GM12892 (cell line): ENCODE results near the gene INPP5K.

Experiments used
- POLR2A ChIP-seq: IDR thresholded peaks from 2 replicates; pipeline ENCODE4 v1.6.1; 2011; ENCODE audit warnings: low read depth, low read length, control low read depth
- POLR2AphosphoS5 ChIP-seq: IDR thresholded peaks from 2 replicates; pipeline ENCODE4 v1.6.1; 2011; ENCODE audit warnings: low read depth, low read length, control low read depth

GRCh38 chr17:1529863-1530262 lies 13.5 kb upstream of the INPP5K start:
- TF ChIP-seq POLR2AphosphoS5 (no peak), POLR2A (no peak)
